ENCODE measurements around the gene IL34. TPM values are rescaled to one million over a fixed set of nuclear protein-coding genes. Genes with fewer than 3 reads are reported as not detected.
A peak's percentile ranks its signal among the peaks of the same experiment; 100 is the strongest.

Gene IL34
- total RNA-seq, 1 experiment from 2014 or later, result 4.4 TPM

GRCh38 chr16:70679671-70680494, 33.5 kb downstream of the IL34 start:
- Histone ChIP-seq H2BK5ac (ENCODE audit: insufficient read length, low read length) (no peak overlapping the region), H3K4ac (ENCODE audit: low read depth, low read length) (no peak overlapping the region), H3K23ac (ENCODE audit: insufficient read length, low read depth, low read length) (no peak overlapping the region), H4K8ac (replicated peaks; ENCODE audit: insufficient read length, low read depth, low read length) (no peak overlapping the region), H3K4me1 (ENCODE audit: insufficient read depth, low read length) (no peaks in the 10 kb centered on the region), H3K4me2 (ENCODE audit: insufficient read depth, insufficient read length, low read length) (no peak overlapping the region), H4K20me1 (ENCODE audit: control insufficient read depth, insufficient read depth, insufficient read length) (no peaks in the 10 kb centered on the region), H2AFZ (ENCODE audit: low read length) (no peak overlapping the region), H3K79me2 (ENCODE audit: insufficient read depth, low read length) (no peaks in the 10 kb centered on the region), H2BK20ac (ENCODE audit: low read depth, low read length, poor library complexity, severe bottlenecking) (no peak overlapping the region), H3K9me3 (ENCODE audit: control insufficient read depth, low read depth, low read length) (no peaks in the 10 kb centered on the region), H3K56ac (ENCODE audit: insufficient read length, low read depth, low read length) (no peak overlapping the region), H2BK15ac (ENCODE audit: low read depth, low read length) (no peak overlapping the region), H3K79me1 (ENCODE audit: insufficient read depth, low read depth, low read length, poor library complexity, severe bottlenecking) (no peaks in the 10 kb centered on the region), H3K9ac (ENCODE audit: extremely low read depth, insufficient read length, low read length) (no peak overlapping the region), H4K91ac (ENCODE audit: insufficient read length, low read depth, low read length) (no peak overlapping the region), H2AK5ac (ENCODE audit: insufficient read length, low read length) (no peak overlapping the region), H3K27me3 (ENCODE audit: insufficient read depth, low read length) (no peaks in the 10 kb centered on the region), H2BK12ac (ENCODE audit: insufficient read length, low read depth, low read length) (no peak overlapping the region), H3K23me2 (ENCODE audit: insufficient read length, low read depth, low read length, poor library complexity, severe bottlenecking) (peaks cover 1% of the 10 kb centered on the region), H2BK120ac (ENCODE audit: low read depth, low read length, poor library complexity, severe bottlenecking) (no peak overlapping the region), H3K27ac (ENCODE audit: insufficient read length, low read depth, low read length) (no peak overlapping the region), H3K18ac (ENCODE audit: insufficient read length, low read depth, low read length) (no peak overlapping the region), H3K14ac (ENCODE audit: insufficient read depth, low read length) (no peak overlapping the region), H3T11ph (ENCODE audit: low read length) (no peak overlapping the region), H4K5ac (ENCODE audit: insufficient read length, low read depth, low read length) (no peak overlapping the region)
- H3K27ac Mint-ChIP-seq, result no peak overlapping the region
- TF ChIP-seq CTCF (conservative IDR thresholded peaks at IDR 0.05), result peak; percentile 65; the same call in 2 of the 3 replicates
- DNase-seq, result peak; percentile 79
- no CpG with 5 or more reads among the region's 80 CpGs for WGBS (ENCODE audit: extremely low coverage, insufficient read length, low lambda C conversion rate)
- H3K27me3 Mint-ChIP-seq (ENCODE audit: low read depth), result no peaks in the 10 kb centered on the region
- H3K9me3 Mint-ChIP-seq, result no peaks in the 10 kb centered on the region; a peak in 1 of 5 replicates
- no peak overlapping the region; a peak in 1 of 5 replicates for H3K4me3 Mint-ChIP-seq
- H3K36me3 Mint-ChIP-seq (ENCODE audit: insufficient read depth in 1 of 3, low read depth in 3 of 3), result peaks cover 2 to 31% (median 21%) of the 10 kb centered on the region in 3 experiments
- peaks cover 4 to 14% of the 10 kb centered on the region in 2 experiments; a peak in 3 of 4 replicates for H3K4me1 Mint-ChIP-seq

All from H9 (cell line).